Suprapubic skin (tissue), 4 donors: Measurements from ENCODE around the gene TFPI. TPM values are rescaled to one million over a fixed set of nuclear protein-coding genes. Genes with fewer than 3 reads are reported as not detected.

Source experiments
- DNase-seq, 2 donors: peaks; one replicate each; pipeline ENCODE4 v3.0.0-alpha.2; 2019; ENCODE audit warnings: low spot score in 2 of 2
- H3K27ac ChIP-seq: fragments of 200-600 bp; sonication (generic); one replicate; pipeline ENCODE4 v1.5.1; 2019
- H3K27me3 ChIP-seq: fragments of 200-600 bp; sonication (generic); one replicate; pipeline ENCODE4 v1.5.1; 2019
- H3K36me3 ChIP-seq: fragments of 200-600 bp; sonication (generic); one replicate; pipeline ENCODE4 v1.5.1; 2019
- H3K4me1 ChIP-seq: fragments of 200-600 bp; sonication (generic); one replicate; pipeline ENCODE4 v1.5.1; 2019
- H3K4me3 ChIP-seq: fragments of 200-600 bp; sonication (generic); one replicate; pipeline ENCODE4 v1.5.1; 2019; ENCODE audit warnings: mild to moderate bottlenecking
- H3K9me3 ChIP-seq: fragments of 200-600 bp; sonication (generic); one replicate; pipeline ENCODE4 v1.5.1; 2019
- EP300 ChIP-seq: sonication (generic); formaldehyde crosslinking; IDR thresholded peaks from one replicate; pipeline ENCODE4 v1.6.1; 2017; ENCODE audit warnings: antibody characterized with exemption
- POLR2A ChIP-seq, 2 donors: fragments of 450-650 bp; IDR thresholded peaks; one replicate each; pipeline ENCODE4 v1.6.1; 2017; ENCODE audit warnings: antibody characterized with exemption in 2 of 2, mild to moderate bottlenecking in 2 of 2, moderate library complexity in 2 of 2
- POLR2AphosphoS5 ChIP-seq, 3 donors: sonication (generic); formaldehyde crosslinking; IDR thresholded peaks; one replicate each; pipeline ENCODE4 v1.6.1; 2017; ENCODE audit warnings: antibody characterized with exemption in 3 of 3
- WGBS: methylation state at CpG from one replicate; pipeline ENCODE4 v1.1.5; 2018; 5-methylcytosine and 5-hydroxymethylcytosine counted together
- total RNA-seq, 4 donors: library from RNA; depleted of rRNA; stranded (reverse); fragments of >200 nt; gene quantifications; one replicate each; pipeline ENCODE4 v1.1.0, GENCODE V29; 2016
- TF ChIP-seq, protein P1 (sequence below), 2 donors: fragments of 200-600 bp in 1 of 2; fragments of 450-650 bp in 1 of 2; sonication (generic) in 1 of 2; IDR thresholded peaks; one replicate each; pipeline ENCODE4 v1.5.1; 2016 to 2019; ENCODE audit warnings: antibody characterized with exemption in 2 of 2, mild to moderate bottlenecking in 1 of 2, moderate library complexity in 1 of 2

Gene TFPI
- total RNA-seq, 4 donors from 2014 or later: 6.3 to 23.1 (median 18.0) TPM

DNA sequence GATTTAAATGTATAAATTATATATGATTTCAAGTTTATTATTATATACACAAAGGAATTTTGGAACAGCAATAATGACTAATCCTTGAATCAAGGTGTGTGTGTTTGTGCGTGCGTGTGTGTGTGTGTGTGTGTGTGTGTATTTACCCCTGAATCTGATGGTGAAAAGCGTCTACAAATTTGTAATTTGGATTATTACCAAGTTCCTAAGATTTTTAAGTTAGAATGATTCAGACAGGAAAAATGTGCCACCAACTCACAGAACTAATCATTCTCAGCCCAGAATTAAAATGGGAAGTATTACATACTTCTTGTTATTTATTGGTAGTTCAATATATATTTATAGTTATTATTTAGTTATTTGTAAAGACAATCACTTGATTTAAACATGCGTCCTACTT is 118.5 kb downstream of the TFPI start:
- H3K27me3 ChIP-seq: no peaks in the 10 kb centered on the region
- no peaks in the 10 kb centered on the region for H3K36me3 ChIP-seq
- DNase-seq: no peak
- TF ChIP-seq, protein P1, sequence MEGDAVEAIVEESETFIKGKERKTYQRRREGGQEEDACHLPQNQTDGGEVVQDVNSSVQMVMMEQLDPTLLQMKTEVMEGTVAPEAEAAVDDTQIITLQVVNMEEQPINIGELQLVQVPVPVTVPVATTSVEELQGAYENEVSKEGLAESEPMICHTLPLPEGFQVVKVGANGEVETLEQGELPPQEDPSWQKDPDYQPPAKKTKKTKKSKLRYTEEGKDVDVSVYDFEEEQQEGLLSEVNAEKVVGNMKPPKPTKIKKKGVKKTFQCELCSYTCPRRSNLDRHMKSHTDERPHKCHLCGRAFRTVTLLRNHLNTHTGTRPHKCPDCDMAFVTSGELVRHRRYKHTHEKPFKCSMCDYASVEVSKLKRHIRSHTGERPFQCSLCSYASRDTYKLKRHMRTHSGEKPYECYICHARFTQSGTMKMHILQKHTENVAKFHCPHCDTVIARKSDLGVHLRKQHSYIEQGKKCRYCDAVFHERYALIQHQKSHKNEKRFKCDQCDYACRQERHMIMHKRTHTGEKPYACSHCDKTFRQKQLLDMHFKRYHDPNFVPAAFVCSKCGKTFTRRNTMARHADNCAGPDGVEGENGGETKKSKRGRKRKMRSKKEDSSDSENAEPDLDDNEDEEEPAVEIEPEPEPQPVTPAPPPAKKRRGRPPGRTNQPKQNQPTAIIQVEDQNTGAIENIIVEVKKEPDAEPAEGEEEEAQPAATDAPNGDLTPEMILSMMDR (IDR thresholded peaks at IDR 0.05): no peak
- TF ChIP-seq POLR2AphosphoS5 (IDR thresholded peaks at IDR 0.05): no peak
- H3K27ac ChIP-seq: no peak overlapping the region
- peaks cover 7% of the 10 kb centered on the region for H3K4me1 ChIP-seq
- 42% methylated on average over 4 of the region's 4 CpGs for WGBS
- H3K9me3 ChIP-seq: no peaks in the 10 kb centered on the region
- H3K4me3 ChIP-seq: no peak overlapping the region

DNA sequence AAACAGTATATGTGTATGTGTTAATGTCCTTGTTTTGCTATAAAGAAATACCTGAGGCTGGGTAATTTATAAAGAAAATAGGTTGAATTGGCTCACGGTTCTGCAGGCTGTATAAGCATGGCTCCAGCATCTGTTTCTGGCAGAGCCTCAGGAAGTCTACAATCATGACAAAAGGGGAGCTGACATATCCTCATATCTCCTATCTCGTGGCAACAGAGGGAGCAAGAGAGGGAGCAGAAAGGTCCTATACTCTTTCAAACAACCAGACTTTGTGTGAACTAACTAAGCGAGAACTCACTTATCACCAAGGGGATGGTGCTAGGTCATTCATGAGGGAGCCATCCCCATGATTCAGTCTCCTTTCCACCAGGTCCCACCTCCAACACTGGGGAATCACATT is 119.2 kb downstream of the TFPI start:
- Histone ChIP-seq H3K4me1 (peaks cover 7% of the 10 kb centered on the region), H3K27me3 (no peaks in the 10 kb centered on the region), H3K36me3 (no peaks in the 10 kb centered on the region), H3K9me3 (no peaks in the 10 kb centered on the region), H3K27ac (no peak overlapping the region), H3K4me3 (no peak overlapping the region)
- TF ChIP-seq, protein P1 (IDR thresholded peaks at IDR 0.05): no peak
- no peak for TF ChIP-seq POLR2AphosphoS5 (IDR thresholded peaks at IDR 0.05)
- TF ChIP-seq POLR2A (IDR thresholded peaks at IDR 0.05): no peak
- TF ChIP-seq EP300: no peak
- no peak for DNase-seq
- 79% methylated on average over 3 of the region's 3 CpGs for WGBS

DNA sequence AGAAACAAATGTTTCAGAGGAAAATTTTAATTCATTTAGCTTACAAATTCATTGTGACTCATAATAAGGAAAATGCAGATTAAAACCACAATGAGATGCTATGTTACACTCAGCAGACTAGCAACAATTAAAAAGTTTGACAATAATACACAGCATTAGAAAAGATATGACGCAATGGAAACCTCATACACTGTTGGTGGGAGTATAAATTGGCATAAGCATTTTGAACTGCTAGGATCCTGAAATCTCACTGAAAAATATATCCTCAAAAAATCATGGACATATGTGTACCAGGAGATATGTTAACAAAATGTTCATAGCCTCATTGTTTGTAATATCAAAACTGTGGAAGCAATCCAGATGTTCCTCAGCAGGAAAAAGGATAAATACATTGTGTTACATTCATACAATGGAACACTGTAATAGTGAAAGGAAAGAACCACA is 119.9 kb downstream of the TFPI start:
- DNase-seq: no peak
- 60% methylated on average over 1 of the region's 1 CpG for WGBS
- H3K27ac ChIP-seq: no peak overlapping the region

DNA sequence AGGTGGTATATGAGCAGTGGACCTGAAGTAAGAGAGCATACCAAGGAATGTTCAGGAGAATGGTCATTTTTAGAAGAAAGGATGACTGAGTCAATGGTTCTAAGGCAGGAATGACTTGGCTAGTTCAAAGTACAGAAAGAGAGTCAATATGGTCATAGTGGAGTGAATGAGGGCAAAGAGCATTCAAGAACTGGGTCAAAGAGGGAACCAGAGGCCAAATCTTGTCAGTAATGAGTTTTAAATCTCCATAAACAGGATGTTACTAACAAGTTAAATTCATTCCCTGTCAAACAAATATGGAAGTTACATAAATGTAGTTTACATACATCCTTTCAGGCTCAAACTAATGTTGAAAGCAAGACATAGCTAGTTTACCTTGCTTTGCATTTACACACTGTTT is 122.3 kb downstream of the TFPI start:
- H3K9me3 ChIP-seq: no peaks in the 10 kb centered on the region
- peaks cover 7% of the 10 kb centered on the region for H3K4me1 ChIP-seq
- no peak for DNase-seq
- H3K36me3 ChIP-seq: no peaks in the 10 kb centered on the region
- TF ChIP-seq, protein P1 (IDR thresholded peaks at IDR 0.05): no peak
- TF ChIP-seq POLR2A (IDR thresholded peaks at IDR 0.05) (no peak), EP300 (no peak), POLR2AphosphoS5 (IDR thresholded peaks at IDR 0.05) (no peak)
- no peak overlapping the region for H3K27ac ChIP-seq
- H3K4me3 ChIP-seq: no peak overlapping the region
- no peaks in the 10 kb centered on the region for H3K27me3 ChIP-seq

More for the DNA sequence above, 119.9 kb downstream of the TFPI start:
- H3K27me3 ChIP-seq: no peaks in the 10 kb centered on the region
- H3K4me3 ChIP-seq: no peak overlapping the region
- peaks cover 7% of the 10 kb centered on the region for H3K4me1 ChIP-seq
- H3K9me3 ChIP-seq: no peaks in the 10 kb centered on the region
- TF ChIP-seq, protein P1 (IDR thresholded peaks at IDR 0.05): no peak
- no peak for TF ChIP-seq POLR2AphosphoS5 (IDR thresholded peaks at IDR 0.05)
- TF ChIP-seq EP300: no peak
- TF ChIP-seq POLR2A (IDR thresholded peaks at IDR 0.05): no peak
- H3K36me3 ChIP-seq: no peaks in the 10 kb centered on the region

DNA sequence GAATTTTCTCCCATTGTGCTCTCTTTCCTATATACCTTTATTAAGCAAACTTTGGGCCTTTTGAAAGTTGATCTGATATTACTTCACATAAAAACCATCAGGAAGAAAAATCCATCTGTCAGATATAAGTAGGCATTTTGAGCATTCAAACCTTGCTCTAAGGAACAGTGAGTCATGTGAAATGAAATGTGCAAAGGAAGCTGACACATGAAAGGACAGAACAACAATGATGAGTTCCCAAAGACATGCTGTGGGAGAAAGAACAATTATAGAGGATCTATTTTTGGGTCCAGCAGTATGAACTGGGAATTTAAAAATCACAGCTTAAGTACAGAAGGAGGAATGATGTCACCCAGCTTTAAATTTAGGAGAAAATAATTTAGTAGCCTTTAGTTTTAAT is 124.2 kb downstream of the TFPI start:
- Histone ChIP-seq H3K9me3 (no peaks in the 10 kb centered on the region), H3K4me3 (no peak overlapping the region), H3K4me1 (peaks cover 7% of the 10 kb centered on the region), H3K36me3 (no peaks in the 10 kb centered on the region), H3K27me3 (no peaks in the 10 kb centered on the region), H3K27ac (no peak overlapping the region)
- no peak for DNase-seq
- no peak for TF ChIP-seq EP300
- TF ChIP-seq POLR2AphosphoS5 (IDR thresholded peaks at IDR 0.05): no peak
- TF ChIP-seq, protein P1 (IDR thresholded peaks at IDR 0.05): no peak
